K562 (cell line): ENCODE results near the gene PLD1. TPM values are rescaled to one million over a fixed set of nuclear protein-coding genes. Genes with fewer than 3 reads are reported as not detected.
A peak's percentile ranks its signal among the peaks of the same experiment; 100 is the strongest.

ENCODE experiments used
- ATAC-seq: fragments of 200-7000 bp; cut with Tn5 transposase; 3 replicates; pipeline ENCODE4 v1.9.1; 2020; ENCODE audit warnings: moderate library complexity
- BruUV-seq: library from RNA; stranded (reverse); fragments of 400-500 nt; replicated peaks from 2 replicates; lab custom pipeline; 2021; lab: Mats Ljungman, UMichigan
- CTCF ChIA-PET: fragments of 300-600 bp; formaldehyde crosslinking; extraction: SDS; loops from one replicate; lab custom pipeline; 2021; ENCODE audit warnings: low intra/inter-chr PET ratio; lab: Yijun Ruan, JAX
- POLR2A ChIA-PET: fragments of 300-600, 350-650 bp; sonication (Branson Sonifier 250); formaldehyde crosslinking; extraction: SDS; loops from one replicate; lab custom pipeline; 2021; ENCODE audit warnings: antibody characterized with exemption, inconsistent platforms; lab: Yijun Ruan, JAX
- DNase-seq, 4 experiments: peaks; one replicate each; pipeline versions ENCODE4 v3.0.0 to v3.0.0-alpha.2; 2011 to 2018; ENCODE audit warnings: low spot score in 3 of 4, mixed read lengths in 3 of 4; ENCODE audit errors: extremely low read depth in 1 of 4
- FAIRE-seq: peaks from 2 replicates; lab custom pipeline; 2011; peaks lifted over from hg19 to GRCh38; lab: Jason Lieb, UNC
- H2AFZ ChIP-seq: 2 replicates; pipeline ENCODE4 v1.6.0; 2011; ENCODE audit warnings: low read depth, low read length, control low read depth, inconsistent platforms
- H3K27ac ChIP-seq: fragments of 200-600 bp; 3 replicates; pipeline ENCODE4 v1.8.0; 2011; ENCODE audit warnings: low read depth, mild to moderate bottlenecking, control low read depth, inconsistent platforms, low read length, moderate library complexity, mixed read lengths; ENCODE audit errors: extremely low read depth
- H3K27me3 ChIP-seq, 2 experiments: fragments of 300-600 bp in 1 of 2; 2 replicates in 1 of 2; 3 replicates in 1 of 2; pipeline versions ENCODE4 v1.6.0 to v1.8.0; 2011; ENCODE audit warnings: inconsistent platforms in 2 of 2, low read length in 2 of 2, mild to moderate bottlenecking in 1 of 2, mixed read lengths in 1 of 2, moderate library complexity in 1 of 2; ENCODE audit not compliant: control insufficient read depth in 2 of 2, insufficient read depth in 2 of 2
- H3K36me3 ChIP-seq: fragments of 300-600 bp; 3 replicates; pipeline ENCODE4 v1.8.0; 2011; ENCODE audit warnings: mild to moderate bottlenecking, low read length, inconsistent platforms; ENCODE audit not compliant: control insufficient read depth, insufficient read depth
- H3K4me1 ChIP-seq, 2 experiments: fragments of 200-600 bp in 1 of 2; replicated peaks in 1 of 2; 2 replicates in 1 of 2; 3 replicates in 1 of 2; pipeline versions ENCODE4 v1.5.1 to v1.8.0; 2011; ENCODE audit warnings: inconsistent platforms in 2 of 2, low read length in 2 of 2, mild to moderate bottlenecking in 1 of 2, mixed read lengths in 1 of 2, moderate library complexity in 1 of 2; ENCODE audit not compliant: control insufficient read depth in 2 of 2, insufficient read depth in 2 of 2
- H3K4me2 ChIP-seq: 2 replicates; pipeline ENCODE4 v1.6.1; 2011; ENCODE audit warnings: low read length, control low read depth, inconsistent platforms, mixed read lengths; ENCODE audit not compliant: insufficient read depth
- H3K4me3 ChIP-seq: fragments of 200-600 bp; sonication (generic), shearing (Covaris generic); 2 replicates; pipeline ENCODE4 v1.5.1; 2016; ENCODE audit warnings: control low read depth, inconsistent platforms
- H3K79me2 ChIP-seq: fragments of 200-600 bp; 3 replicates; pipeline ENCODE4 v1.8.0; 2011; ENCODE audit warnings: low read length, inconsistent platforms; ENCODE audit not compliant: control insufficient read depth, insufficient read depth
- H3K9ac ChIP-seq, 2 experiments: 2 replicates each; pipeline versions ENCODE4 v1.6.0 to v1.6.1; 2011; ENCODE audit warnings: low read depth in 2 of 2, low read length in 2 of 2, control low read depth in 1 of 2, inconsistent platforms in 1 of 2, mild to moderate bottlenecking in 1 of 2, mixed read lengths in 1 of 2; ENCODE audit not compliant: insufficient read depth in 1 of 2
- H3K9me1 ChIP-seq: one replicate; pipeline ENCODE4 v1.6.0; 2011; ENCODE audit warnings: inconsistent platforms, mild to moderate bottlenecking, low read length, moderate library complexity; ENCODE audit not compliant: control insufficient read depth, insufficient read depth
- H3K9me3 ChIP-seq: replicated peaks from 2 replicates; pipeline ENCODE4 v1.5.1; 2011; ENCODE audit warnings: low read depth, low read length, inconsistent platforms; ENCODE audit not compliant: control insufficient read depth, insufficient read depth
- H4K20me1 ChIP-seq: replicated peaks from 2 replicates; pipeline ENCODE4 v1.6.1; 2011; ENCODE audit warnings: low read length, inconsistent platforms, mixed read lengths; ENCODE audit not compliant: control insufficient read depth, insufficient read depth
- MTF1 ChIP-seq: fragments of 250-450 bp; sonication (Bioruptor Pico); IDR thresholded peaks from 2 replicates; pipeline ENCODE4 v1.9.0; 2021; ENCODE audit warnings: moderate library complexity, mild to moderate bottlenecking, inconsistent platforms, borderline replicate concordance
- NFIX ChIP-seq: fragments of 250-450 bp; sonication (Bioruptor Pico); IDR thresholded peaks from 2 replicates; pipeline ENCODE4 v1.4.0; 2020; ENCODE audit warnings: low read depth, mild to moderate bottlenecking, moderate library complexity
- NFRKB ChIP-seq: fragments of 450-650 bp; IDR thresholded peaks from 2 replicates; pipeline ENCODE4 v1.6.1; 2016; ENCODE audit warnings: low read depth
- NONO ChIP-seq, 2 experiments: fragments of 200-400 bp in 1 of 2; fragments of 450-650 bp in 1 of 2; formaldehyde crosslinking in 1 of 2; IDR thresholded peaks; 2 replicates each; pipeline ENCODE4 v1.6.1; 2017; ENCODE audit warnings: low read depth in 2 of 2, mild to moderate bottlenecking in 2 of 2, moderate library complexity in 2 of 2, low read length in 1 of 2
- SIN3B ChIP-seq: fragments of 450-650 bp; IDR thresholded peaks from 2 replicates; pipeline ENCODE4 v1.6.1; 2017; ENCODE audit warnings: low read depth, mild to moderate bottlenecking, moderate library complexity
- ZNF24 ChIP-seq: fragments of 450-650 bp; IDR thresholded peaks from 2 replicates; pipeline ENCODE4 v1.6.1; 2016
- ZNF707 ChIP-seq: fragments of 250-450 bp; sonication (Bioruptor Pico); conservative IDR thresholded peaks from 2 replicates; pipeline ENCODE4 v1.8.0; 2022; ENCODE audit warnings: inconsistent platforms, mild to moderate bottlenecking, moderate library complexity
- WGBS: fragments of 100-300 bp; shearing (Covaris generic); methylation state at CpG from one replicate; pipeline ENCODE4 v1.1.6; 2016; ENCODE audit warnings: low coverage, mixed read lengths; ENCODE audit not compliant: insufficient coverage; ENCODE audit errors: missing lambda C conversion rate; 5-methylcytosine and 5-hydroxymethylcytosine counted together
- in situ Hi-C: fragments of 300-500 bp; cut with MboI; formaldehyde crosslinking; loops from 4 replicates; pipeline ENCODE4 v1.15.0; 2018; ENCODE audit warnings: inconsistent platforms, mixed read lengths
- intact Hi-C: fragments of 100-400 bp; cut with micrococcal nuclease; formaldehyde crosslinking; loops from 2 replicates; pipeline ENCODE4 v1.14.2; 2022
- polyA plus RNA-seq, 8 experiments: library from polyadenylated mRNA; depleted of rRNA in 4 of 8; stranded (reverse) in 5 of 8; unstranded in 3 of 8; fragments of >200 nt; fragmentation: Nextera tagmentation in 2 of 8; fragmentation: Illumina TruSeq in 1 of 8; extraction: Ambion mirVana in 2 of 8; extraction: Trizol in 1 of 8; gene quantifications; 2 replicates each; pipeline versions ENCODE4 v1.2.1 to v1.2.3, GENCODE V29; 2011 to 2014; ENCODE audit warnings: inconsistent platforms in 1 of 8, missing spikeins in 1 of 8
- total RNA-seq, 7 experiments: library from RNA; depleted of rRNA in 6 of 7; stranded (reverse); fragments of >200 nt in 6 of 7; fragmentation: Illumina TruSeq in 2 of 7; extraction: Trizol in 2 of 7; gene quantifications; 2 replicates each; pipeline versions ENCODE4 v1.2.1 to v1.2.3, GENCODE V29; 2011 to 2021; ENCODE audit warnings: low replicate concordance in 1 of 7
- TF ChIP-seq, protein P1 (sequence below): fragments of 250-450 bp; sonication (Bioruptor Pico); IDR thresholded peaks from 2 replicates; pipeline ENCODE4 v1.5.0; 2020; ENCODE audit warnings: mild to moderate bottlenecking
- TF ChIP-seq, protein P2 (sequence below): fragments of 450-650 bp; IDR thresholded peaks from 2 replicates; pipeline ENCODE4 v1.6.1; 2017; ENCODE audit warnings: mild to moderate bottlenecking, moderate library complexity
- TF ChIP-seq, protein P3 (sequence below): fragments of 250-450 bp; sonication (Bioruptor Pico); IDR thresholded peaks from 2 replicates; pipeline ENCODE4 v1.8.0; 2022; ENCODE audit warnings: inconsistent platforms, mild to moderate bottlenecking, moderate library complexity, borderline replicate concordance

The PLD1 gene
- total and polyA plus RNA-seq, 9 of the 15 experiments (the other 6 are each of a cell fraction or from before 2014, with no cell fraction given), result 8.4 to 26.1 (median 18.6) TPM

DNA sequence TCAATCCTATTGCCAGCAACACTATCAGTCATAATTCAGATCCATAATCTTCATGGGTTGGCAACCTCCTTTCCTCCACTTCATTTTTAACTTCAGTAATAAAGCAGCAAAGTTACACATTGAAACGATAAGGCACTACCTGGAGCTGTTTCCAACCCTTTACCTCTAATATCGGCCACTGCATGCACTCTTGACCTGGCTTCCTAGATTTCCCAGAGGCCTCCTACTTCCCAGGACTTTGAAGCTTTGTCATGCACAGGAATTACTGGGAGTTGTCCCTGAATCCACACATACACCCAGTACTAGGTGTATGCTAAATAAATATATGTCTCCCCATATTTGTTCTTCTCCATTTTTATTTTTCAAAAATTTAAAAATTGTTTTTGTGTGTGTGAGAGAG is 126.1 kb downstream of the PLD1 start:
- 0 out of 3 replicates have a peak, but pooled peaks cover 3% of the 10 kb centered on the region for H3K36me3 ChIP-seq
- TF ChIP-seq NONO (IDR thresholded peaks at IDR 0.05; ENCODE audit: low read depth in 2 of 2, low read length in 1 of 2) (no peak), NFRKB (no peak), SIN3B (no peak)
- TF ChIP-seq, protein P1, sequence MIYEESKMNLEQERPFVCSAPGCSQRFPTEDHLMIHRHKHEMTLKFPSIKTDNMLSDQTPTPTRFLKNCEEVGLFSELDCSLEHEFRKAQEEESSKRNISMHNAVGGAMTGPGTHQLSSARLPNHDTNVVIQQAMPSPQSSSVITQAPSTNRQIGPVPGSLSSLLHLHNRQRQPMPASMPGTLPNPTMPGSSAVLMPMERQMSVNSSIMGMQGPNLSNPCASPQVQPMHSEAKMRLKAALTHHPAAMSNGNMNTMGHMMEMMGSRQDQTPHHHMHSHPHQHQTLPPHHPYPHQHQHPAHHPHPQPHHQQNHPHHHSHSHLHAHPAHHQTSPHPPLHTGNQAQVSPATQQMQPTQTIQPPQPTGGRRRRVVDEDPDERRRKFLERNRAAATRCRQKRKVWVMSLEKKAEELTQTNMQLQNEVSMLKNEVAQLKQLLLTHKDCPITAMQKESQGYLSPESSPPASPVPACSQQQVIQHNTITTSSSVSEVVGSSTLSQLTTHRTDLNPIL, result no peak
- DNase-seq (no peak), FAIRE-seq (no peak), ATAC-seq (no peak)
- no peaks in the 10 kb centered on the region for H3K27me3 ChIP-seq
- no peaks in the 10 kb centered on the region for H4K20me1 ChIP-seq
- no TSS peak for BruUV-seq
- CTCF ChIA-PET, result no interaction called here
- no peaks in the 10 kb centered on the region; a peak in 1 of 5 replicates for H3K4me1 ChIP-seq
- no peaks in the 10 kb centered on the region for H3K79me2 ChIP-seq
- H3K9me1 ChIP-seq, result no peaks in the 10 kb centered on the region
- no peak overlapping the region for H3K4me2 ChIP-seq
- 65% methylated on average over 2 of the region's 2 CpGs for WGBS
- POLR2A ChIA-PET, result interaction anchor here (0.6 kb wide), 1 partner anchor 53 kb away, joined by 3 read pairs; no protein-coding TSS in a partner anchor
- H3K27ac ChIP-seq, result no peak overlapping the region
- H3K4me3 ChIP-seq, result no peak overlapping the region
- no peaks in the 10 kb centered on the region for H3K9me3 ChIP-seq
- no peak overlapping the region for H2AFZ ChIP-seq
- intact Hi-C loops (no loop called here), in situ Hi-C loops (no loop called here)
- no peak overlapping the region for H3K9ac ChIP-seq

DNA sequence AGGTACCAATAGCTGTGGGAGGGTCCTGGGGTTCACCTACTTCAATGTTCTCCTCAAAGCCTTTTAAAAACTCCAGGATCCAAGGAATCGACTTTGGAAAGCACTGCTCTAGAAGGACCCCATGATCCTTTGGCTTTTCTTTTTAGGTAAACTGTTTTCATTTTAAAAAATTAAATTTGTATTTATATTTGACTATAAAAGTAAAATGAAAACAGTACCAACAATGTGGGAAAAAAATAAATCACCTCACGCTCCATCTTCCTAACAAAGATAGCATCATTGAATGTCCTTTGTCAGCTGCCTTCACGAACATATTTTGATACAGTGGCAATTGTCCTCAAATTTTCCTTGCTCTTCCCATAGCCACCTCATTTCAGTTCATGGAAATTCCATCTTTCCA is 127.5 kb downstream of the PLD1 start:
- H3K27ac ChIP-seq, result no peak overlapping the region
- TF ChIP-seq NFIX (CRISPR knock-in tag), result peak; percentile 47; the same call in 1 of the 2 replicates
- TF ChIP-seq, protein P2, sequence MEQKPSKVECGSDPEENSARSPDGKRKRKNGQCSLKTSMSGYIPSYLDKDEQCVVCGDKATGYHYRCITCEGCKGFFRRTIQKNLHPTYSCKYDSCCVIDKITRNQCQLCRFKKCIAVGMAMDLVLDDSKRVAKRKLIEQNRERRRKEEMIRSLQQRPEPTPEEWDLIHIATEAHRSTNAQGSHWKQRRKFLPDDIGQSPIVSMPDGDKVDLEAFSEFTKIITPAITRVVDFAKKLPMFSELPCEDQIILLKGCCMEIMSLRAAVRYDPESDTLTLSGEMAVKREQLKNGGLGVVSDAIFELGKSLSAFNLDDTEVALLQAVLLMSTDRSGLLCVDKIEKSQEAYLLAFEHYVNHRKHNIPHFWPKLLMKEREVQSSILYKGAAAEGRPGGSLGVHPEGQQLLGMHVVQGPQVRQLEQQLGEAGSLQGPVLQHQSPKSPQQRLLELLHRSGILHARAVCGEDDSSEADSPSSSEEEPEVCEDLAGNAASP, result no peak
- TF ChIP-seq ZNF24, result no peak
- TF ChIP-seq, protein P3, sequence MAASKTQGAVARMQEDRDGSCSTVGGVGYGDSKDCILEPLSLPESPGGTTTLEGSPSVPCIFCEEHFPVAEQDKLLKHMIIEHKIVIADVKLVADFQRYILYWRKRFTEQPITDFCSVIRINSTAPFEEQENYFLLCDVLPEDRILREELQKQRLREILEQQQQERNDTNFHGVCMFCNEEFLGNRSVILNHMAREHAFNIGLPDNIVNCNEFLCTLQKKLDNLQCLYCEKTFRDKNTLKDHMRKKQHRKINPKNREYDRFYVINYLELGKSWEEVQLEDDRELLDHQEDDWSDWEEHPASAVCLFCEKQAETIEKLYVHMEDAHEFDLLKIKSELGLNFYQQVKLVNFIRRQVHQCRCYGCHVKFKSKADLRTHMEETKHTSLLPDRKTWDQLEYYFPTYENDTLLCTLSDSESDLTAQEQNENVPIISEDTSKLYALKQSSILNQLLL (CRISPR knock-in tag), result peak; percentile 62; the same call in 1 of the 2 replicates
- TF ChIP-seq ZNF707 (CRISPR knock-in tag), result 0 out of 2 replicates have a peak, but pooled peaks have one; percentile 39
- TF ChIP-seq MTF1 (CRISPR knock-in tag), result 0 out of 2 replicates have a peak, but pooled peaks have one; percentile 57
- TF ChIP-seq, all 486 proteins: peak for 4
- Histone ChIP-seq H3K9ac (no peak overlapping the region), H3K9me1 (no peaks in the 10 kb centered on the region), H3K4me1 (no peaks in the 10 kb centered on the region; a peak in 1 of 5 replicates), H3K4me2 (no peak overlapping the region), H3K9me3 (no peaks in the 10 kb centered on the region), H3K79me2 (no peaks in the 10 kb centered on the region), H4K20me1 (no peaks in the 10 kb centered on the region), H3K27me3 (no peaks in the 10 kb centered on the region), H2AFZ (no peak overlapping the region), H3K36me3 (0 out of 3 replicates have a peak, but pooled peaks cover 3% of the 10 kb centered on the region), H3K4me3 (no peak overlapping the region)
- BruUV-seq, result no TSS peak
- DNase-seq, result no peak
- CTCF ChIA-PET, result no interaction called here
- 67% methylated on average over 3 of the region's 3 CpGs for whole genome bisulfite sequencing
- POLR2A ChIA-PET, result no interaction called here
- ATAC-seq, result no peak
- FAIRE-seq, result no peak
- in situ Hi-C loops (no loop called here), intact Hi-C loops (no loop called here)
